Testis (tissue), 2 donors: ENCODE results near the gene AP2B1.

ENCODE experiments used
- CTCF ChIP-seq, 3 experiments: fragments of 450-650 bp in 2 of 3; fragments of 200-600 bp in 1 of 3; sonication (generic) in 1 of 3; IDR thresholded peaks; one replicate each; pipeline ENCODE4 v1.5.1; 2016 to 2019; ENCODE audit warnings: antibody characterized with exemption in 3 of 3, mild to moderate bottlenecking in 2 of 3, moderate library complexity in 1 of 3
- POLR2A ChIP-seq: fragments of 450-650 bp; IDR thresholded peaks from one replicate; pipeline ENCODE4 v1.6.1; 2017; ENCODE audit warnings: antibody characterized with exemption, mild to moderate bottlenecking, moderate library complexity

DNA sequence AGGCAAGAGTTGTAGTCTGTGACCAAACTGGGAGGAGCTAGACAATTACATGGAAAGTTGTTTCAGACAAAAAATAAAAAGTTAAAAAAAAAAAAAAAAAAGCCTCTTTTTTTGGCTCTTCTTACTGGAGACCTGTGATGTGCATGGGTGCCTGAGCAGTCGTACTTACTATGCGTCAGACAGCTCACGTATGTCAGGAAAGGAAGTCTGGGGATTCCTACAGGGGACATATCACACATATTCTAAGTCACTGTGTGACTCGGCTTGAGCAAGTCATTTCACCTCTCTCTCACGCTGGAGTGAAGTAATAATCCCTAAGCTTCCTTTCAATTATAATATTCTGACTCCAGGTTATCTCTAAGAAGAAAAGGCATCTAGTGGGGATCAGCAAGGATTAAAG is 32.5 kb upstream of the AP2B1 start:
- TF ChIP-seq CTCF (IDR thresholded peaks at IDR 0.05) (no peak), POLR2A (no peak)
